HUES64 (cell line): Measurements from ENCODE around the gene VEGFA.

Source experiments
- H3K27ac ChIP-seq: 2 replicates; pipeline ENCODE4 v1.7.0; 2013; ENCODE audit warnings: low read depth, low read length, inconsistent platforms
- H3K27me3 ChIP-seq: 2 replicates; pipeline ENCODE4 v1.6.1; 2013; ENCODE audit warnings: mild to moderate bottlenecking, low read length; ENCODE audit not compliant: insufficient read depth
- H3K36me3 ChIP-seq: 2 replicates; pipeline ENCODE4 v1.6.1; 2013; ENCODE audit warnings: mild to moderate bottlenecking, low read length; ENCODE audit not compliant: insufficient read depth
- H3K4me1 ChIP-seq: 2 replicates; pipeline ENCODE4 v1.6.1; 2013; ENCODE audit warnings: mild to moderate bottlenecking, low read length, moderate library complexity; ENCODE audit not compliant: insufficient read depth
- H3K4me3 ChIP-seq: 2 replicates; pipeline ENCODE4 v1.5.1; 2013; ENCODE audit warnings: mild to moderate bottlenecking, low read length, moderate library complexity
- H3K9ac ChIP-seq: 2 replicates; pipeline ENCODE4 v1.6.1; 2013; ENCODE audit warnings: mild to moderate bottlenecking, low read depth, low read length
- H3K9me3 ChIP-seq: 2 replicates; pipeline ENCODE4 v1.6.1; 2013; ENCODE audit warnings: low read depth, low read length; ENCODE audit not compliant: insufficient read depth
- WGBS: fragments of 150-250, 120-280 bp; methylation state at CpG from one replicate; pipeline ENCODE4 v1.1.7; 2013; ENCODE audit warnings: missing lambda C conversion rate; 5-methylcytosine and 5-hydroxymethylcytosine counted together

The VEGFA gene

GRCh38 chr6:43823879-43824702 is 54.1 kb downstream of the VEGFA start:
- Histone ChIP-seq H3K9me3 (no peaks in the 10 kb centered on the region), H3K27ac (no peak overlapping the region), H3K4me3 (no peak overlapping the region), H3K4me1 (no peaks in the 10 kb centered on the region), H3K9ac (no peak overlapping the region), H3K27me3 (no peaks in the 10 kb centered on the region), H3K36me3 (no peaks in the 10 kb centered on the region)
- WGBS = 80% methylated on average over 11 of the region's 11 CpGs

GRCh38 chr6:43824703-43825064 is 54.7 kb downstream of the VEGFA start:
- no peak overlapping the region for H3K9ac ChIP-seq
- H3K4me3 ChIP-seq = no peak overlapping the region
- H3K27ac ChIP-seq = no peak overlapping the region

GRCh38 chr6:43825187-43826115 is 55.4 kb downstream of the VEGFA start:
- Histone ChIP-seq H3K27me3 (no peaks in the 10 kb centered on the region), H3K9ac (no peak overlapping the region), H3K4me3 (no peak overlapping the region), H3K27ac (no peak overlapping the region), H3K36me3 (no peaks in the 10 kb centered on the region), H3K4me1 (no peaks in the 10 kb centered on the region), H3K9me3 (no peaks in the 10 kb centered on the region)
- WGBS = 83% methylated on average over 16 of the region's 16 CpGs

More at GRCh38 chr6:43824703-43825064, 54.7 kb downstream of the VEGFA start:
- H3K27me3 ChIP-seq = no peaks in the 10 kb centered on the region
- H3K36me3 ChIP-seq = no peaks in the 10 kb centered on the region
- whole genome bisulfite sequencing = 79% methylated on average over 2 of the region's 2 CpGs
- no peaks in the 10 kb centered on the region for H3K9me3 ChIP-seq
- H3K4me1 ChIP-seq = no peaks in the 10 kb centered on the region

- Histone ChIP-seq H3K4me1 (no peaks in the 10 kb centered on the region), H3K9me3 (no peaks in the 10 kb centered on the region), H3K27me3 (no peaks in the 10 kb centered on the region), H3K27ac (no peak overlapping the region), H3K36me3 (no peaks in the 10 kb centered on the region), H3K4me3 (no peak overlapping the region), H3K9ac (no peak overlapping the region)
- 80% methylated on average over 3 of the region's 4 CpGs for WGBS
Observed at GRCh38 chr6:43826730-43827129, 56.7 kb downstream of the VEGFA start.

- Histone ChIP-seq H3K9me3 (no peaks in the 10 kb centered on the region), H3K4me1 (no peaks in the 10 kb centered on the region), H3K9ac (no peak overlapping the region), H3K4me3 (no peak overlapping the region), H3K36me3 (no peaks in the 10 kb centered on the region), H3K27me3 (no peaks in the 10 kb centered on the region), H3K27ac (no peak overlapping the region)
- WGBS = 88% methylated on average over 10 of the region's 10 CpGs
Observed at GRCh38 chr6:43827898-43828297, 57.9 kb downstream of the VEGFA start.

- H3K4me1 ChIP-seq = no peaks in the 10 kb centered on the region
- H3K36me3 ChIP-seq = no peaks in the 10 kb centered on the region
Observed at GRCh38 chr6:43828711-43829110, 58.7 kb downstream of the VEGFA start.

GRCh38 chr6:43829470-43829869 is 59.5 kb downstream of the VEGFA start:
- Histone ChIP-seq H3K36me3 (no peaks in the 10 kb centered on the region), H3K27ac (no peak overlapping the region), H3K9me3 (no peaks in the 10 kb centered on the region), H3K4me3 (no peak overlapping the region), H3K9ac (no peak overlapping the region), H3K27me3 (no peaks in the 10 kb centered on the region), H3K4me1 (no peaks in the 10 kb centered on the region)
- WGBS = 95% methylated on average over 7 of the region's 7 CpGs

More at GRCh38 chr6:43828711-43829110, 58.7 kb downstream of the VEGFA start:
- Histone ChIP-seq H3K9me3 (no peaks in the 10 kb centered on the region), H3K4me3 (no peak overlapping the region), H3K27me3 (no peaks in the 10 kb centered on the region), H3K27ac (no peak overlapping the region), H3K9ac (no peak overlapping the region)
- WGBS = 84% methylated on average over 4 of the region's 4 CpGs

GRCh38 chr6:43830775-43831174 is 60.8 kb downstream of the VEGFA start:
- Histone ChIP-seq H3K9ac (no peak overlapping the region), H3K27me3 (no peaks in the 10 kb centered on the region), H3K4me1 (no peaks in the 10 kb centered on the region), H3K27ac (no peak overlapping the region), H3K36me3 (no peaks in the 10 kb centered on the region), H3K9me3 (no peaks in the 10 kb centered on the region), H3K4me3 (no peak overlapping the region)
- WGBS = 93% methylated on average over 8 of the region's 8 CpGs

- Histone ChIP-seq H3K9ac (no peak overlapping the region), H3K36me3 (no peaks in the 10 kb centered on the region), H3K27ac (no peak overlapping the region), H3K4me3 (no peak overlapping the region), H3K4me1 (no peaks in the 10 kb centered on the region), H3K9me3 (no peaks in the 10 kb centered on the region), H3K27me3 (no peaks in the 10 kb centered on the region)
- 71% methylated on average over 3 of the region's 3 CpGs for WGBS
Observed at GRCh38 chr6:43831191-43831590, 61.2 kb downstream of the VEGFA start.

GRCh38 chr6:43833223-43833995 is 63.4 kb downstream of the VEGFA start:
- H3K36me3 ChIP-seq = no peaks in the 10 kb centered on the region
- no peaks in the 10 kb centered on the region for H3K27me3 ChIP-seq
- H3K27ac ChIP-seq = no peak overlapping the region
- H3K4me1 ChIP-seq = 0 out of 2 replicates have a peak, but pooled peaks cover 3% of the 10 kb centered on the region
- H3K9me3 ChIP-seq = no peaks in the 10 kb centered on the region
- H3K9ac ChIP-seq = no peak overlapping the region
- no peak overlapping the region for H3K4me3 ChIP-seq
- WGBS = 90% methylated on average over 7 of the region's 7 CpGs
